ENCODE data around the gene HBD.

DNA sequence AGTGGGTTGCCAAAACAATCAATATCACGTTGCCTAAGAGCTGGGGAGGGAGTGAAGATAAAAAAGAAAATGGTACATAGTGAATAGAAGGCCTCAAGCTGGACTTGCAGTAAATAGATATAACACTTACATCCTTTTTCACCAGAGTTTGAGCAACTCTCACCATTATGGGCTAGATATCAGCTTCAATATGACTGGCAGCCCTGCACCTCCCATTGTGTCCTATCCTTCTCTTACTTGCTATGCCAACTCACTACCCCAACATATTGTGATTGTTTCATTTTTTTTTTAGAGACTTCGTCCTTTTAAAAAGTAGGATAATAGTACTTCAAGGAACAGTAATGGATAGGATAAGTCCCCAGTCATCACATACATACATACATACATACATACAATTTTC is 7.9 kb upstream of the HBD start:
- TF ChIP-seq POLR2A (IDR thresholded peaks at IDR 0.05), result no peak
- TF ChIP-seq, protein P1, sequence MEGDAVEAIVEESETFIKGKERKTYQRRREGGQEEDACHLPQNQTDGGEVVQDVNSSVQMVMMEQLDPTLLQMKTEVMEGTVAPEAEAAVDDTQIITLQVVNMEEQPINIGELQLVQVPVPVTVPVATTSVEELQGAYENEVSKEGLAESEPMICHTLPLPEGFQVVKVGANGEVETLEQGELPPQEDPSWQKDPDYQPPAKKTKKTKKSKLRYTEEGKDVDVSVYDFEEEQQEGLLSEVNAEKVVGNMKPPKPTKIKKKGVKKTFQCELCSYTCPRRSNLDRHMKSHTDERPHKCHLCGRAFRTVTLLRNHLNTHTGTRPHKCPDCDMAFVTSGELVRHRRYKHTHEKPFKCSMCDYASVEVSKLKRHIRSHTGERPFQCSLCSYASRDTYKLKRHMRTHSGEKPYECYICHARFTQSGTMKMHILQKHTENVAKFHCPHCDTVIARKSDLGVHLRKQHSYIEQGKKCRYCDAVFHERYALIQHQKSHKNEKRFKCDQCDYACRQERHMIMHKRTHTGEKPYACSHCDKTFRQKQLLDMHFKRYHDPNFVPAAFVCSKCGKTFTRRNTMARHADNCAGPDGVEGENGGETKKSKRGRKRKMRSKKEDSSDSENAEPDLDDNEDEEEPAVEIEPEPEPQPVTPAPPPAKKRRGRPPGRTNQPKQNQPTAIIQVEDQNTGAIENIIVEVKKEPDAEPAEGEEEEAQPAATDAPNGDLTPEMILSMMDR (IDR thresholded peaks at IDR 0.05), result no peak

All from heart left ventricle (tissue), 13 donors.